ENCODE measurements around the gene GCH1.

- no peak for TF ChIP-seq EZH2 (IDR thresholded peaks at IDR 0.05; ENCODE audit: low read length, missing control alignments)
- TF ChIP-seq CTCF (conservative IDR thresholded peaks at IDR 0.05 in 1 of 2, IDR thresholded peaks at IDR 0.05 in 1 of 2; ENCODE audit: low read depth in 1 of 2, low read length in 2 of 2): no peak
Measured at GRCh38 chr14:54840336-54840735, 62.3 kb downstream of the GCH1 start.

All from fibroblast of lung (primary cell).